Peyer's patch (tissue), 4 donors: ENCODE results near the gene MAP3K21.

ENCODE experiments used
- CTCF ChIP-seq, 6 experiments: fragments of 450-650 bp in 4 of 6; fragments of 200-600 bp in 2 of 6; sonication (generic) in 1 of 6; IDR thresholded peaks; one replicate each; pipeline ENCODE4 v1.5.1; 2017 to 2019; ENCODE audit warnings: antibody characterized with exemption in 6 of 6, mild to moderate bottlenecking in 3 of 6, moderate library complexity in 1 of 6
- POLR2A ChIP-seq, 2 donors: fragments of 450-650 bp; IDR thresholded peaks; one replicate each; pipeline ENCODE4 v1.5.1; 2017; ENCODE audit warnings: antibody characterized with exemption in 2 of 2, mild to moderate bottlenecking in 2 of 2, moderate library complexity in 2 of 2

GRCh38 chr1:233431753-233432403 lies 104.4 kb downstream of the MAP3K21 start:
- TF ChIP-seq CTCF (IDR thresholded peaks at IDR 0.05) (no peak), POLR2A (IDR thresholded peaks at IDR 0.05) (no peak)
